OCI-LY1 (cell line): Measurements from ENCODE around the gene IGF1R.

Experiments used
- H2AFZ ChIP-seq: fragments of 200-600 bp; sonication (generic), shearing (Covaris generic); 2 replicates; pipeline ENCODE4 v1.6.0; 2014; ENCODE audit warnings: antibody characterized with exemption, mild to moderate bottlenecking, low read length
- H3F3A ChIP-seq: fragments of 200-600 bp; sonication (generic), shearing (Covaris generic); 2 replicates; pipeline ENCODE4 v1.6.0; 2014; ENCODE audit warnings: mild to moderate bottlenecking, antibody characterized with exemption, low read length, moderate library complexity; ENCODE audit not compliant: insufficient read depth
- H3K27ac ChIP-seq: fragments of 200-600 bp; sonication (generic); 2 replicates; pipeline ENCODE4 v1.5.1; 2014; ENCODE audit warnings: low read length, mixed run types, mild to moderate bottlenecking, low read depth; ENCODE audit not compliant: poor library complexity, severe bottlenecking
- H3K27me3 ChIP-seq: fragments of 200-600 bp; sonication (generic); 2 replicates; pipeline ENCODE4 v1.6.0; 2014; ENCODE audit warnings: antibody characterized with exemption, mild to moderate bottlenecking, low read length, moderate library complexity; ENCODE audit not compliant: insufficient read depth
- H3K36me3 ChIP-seq: fragments of 200-600 bp; sonication (generic); 2 replicates; pipeline ENCODE4 v1.6.1; 2014; ENCODE audit warnings: mild to moderate bottlenecking, antibody characterized with exemption, low read length, moderate library complexity, mixed read lengths; ENCODE audit not compliant: insufficient read depth
- H3K4me1 ChIP-seq: fragments of 200-600 bp; sonication (generic); 2 replicates; pipeline ENCODE4 v1.5.1; 2014; ENCODE audit warnings: mild to moderate bottlenecking, low read length, moderate library complexity; ENCODE audit not compliant: insufficient read depth, severe bottlenecking
- H3K4me2 ChIP-seq: fragments of 200-600 bp; sonication (generic), shearing (Covaris generic); 2 replicates; pipeline ENCODE4 v1.6.1; 2014; ENCODE audit warnings: low read length
- H3K4me3 ChIP-seq: fragments of 200-600 bp; sonication (generic); 2 replicates; pipeline ENCODE4 v1.5.1; 2014; ENCODE audit warnings: low read length, low read depth, mild to moderate bottlenecking, mixed read lengths; ENCODE audit not compliant: poor library complexity, severe bottlenecking
- H3K79me2 ChIP-seq: fragments of 200-600 bp; shearing (Covaris generic); 2 replicates; pipeline ENCODE4 v1.6.1; 2016; ENCODE audit warnings: mixed run types, low read length, mixed read lengths; ENCODE audit not compliant: insufficient read depth
- H3K9ac ChIP-seq: fragments of 200-600 bp; sonication (generic), shearing (Covaris generic); 2 replicates; pipeline ENCODE4 v1.6.1; 2014; ENCODE audit warnings: mild to moderate bottlenecking, low read length, mixed read lengths
- H3K9me2 ChIP-seq: fragments of 200-600 bp; sonication (generic), shearing (Covaris generic); 2 replicates; pipeline ENCODE4 v1.6.1; 2014; ENCODE audit warnings: low read depth, mild to moderate bottlenecking, low read length, mixed read lengths
- H3K9me3 ChIP-seq: fragments of 200-600 bp; shearing (Covaris generic); 2 replicates; pipeline ENCODE4 v1.6.1; 2014; ENCODE audit warnings: low read length, mixed read lengths
- H4K20me1 ChIP-seq: fragments of 200-600 bp; sonication (generic), shearing (Covaris generic); 2 replicates; pipeline ENCODE4 v1.6.0; 2016; ENCODE audit warnings: mild to moderate bottlenecking, low read length; ENCODE audit not compliant: insufficient read depth
- EZH2 ChIP-seq: fragments of 200-600 bp; sonication (generic), shearing (Covaris generic); IDR thresholded peaks from 2 replicates; pipeline ENCODE4 v1.8.0; 2017; ENCODE audit warnings: borderline replicate concordance, mixed run types, mild to moderate bottlenecking, antibody characterized with exemption, low read length, moderate library complexity, mixed read lengths
- TF ChIP-seq, protein P1 (sequence below): fragments of 200-600 bp; sonication (generic), shearing (Covaris generic); IDR thresholded peaks from 2 replicates; pipeline ENCODE4 v1.5.1; 2017; ENCODE audit warnings: mild to moderate bottlenecking, antibody characterized with exemption, low read length, moderate library complexity, mixed read lengths

The IGF1R gene

DNA sequence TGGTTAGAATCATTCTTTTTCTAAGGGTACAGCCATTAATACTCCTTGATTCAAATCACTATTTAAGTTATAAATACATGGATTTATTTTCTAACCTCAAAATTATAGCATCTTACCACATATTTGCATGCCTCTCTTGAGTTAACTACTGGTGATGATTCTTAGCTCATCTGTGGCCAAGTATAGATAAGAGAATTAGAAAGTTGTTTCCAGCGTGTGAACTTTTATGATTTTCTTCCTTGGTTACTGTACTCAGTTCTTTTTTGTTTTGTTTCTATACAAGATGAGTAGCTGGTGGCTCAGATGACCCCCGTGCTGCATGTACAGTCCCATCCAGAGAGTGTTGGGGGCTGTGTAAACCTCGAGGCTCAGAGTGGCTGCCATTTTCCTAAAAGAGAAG, 124.6 kb downstream of the IGF1R start:
- Histone ChIP-seq H3K27me3 (0 out of 2 replicates have a peak, but pooled peaks cover 5% of the 10 kb centered on the region), H3K4me2 (no peak overlapping the region), H3K36me3 (no peaks in the 10 kb centered on the region), H3F3A (no peaks in the 10 kb centered on the region), H3K4me3 (no peak overlapping the region), H4K20me1 (no peaks in the 10 kb centered on the region), H2AFZ (no peak overlapping the region), H3K9ac (no peak overlapping the region), H3K9me2 (no peaks in the 10 kb centered on the region), H3K27ac (no peak overlapping the region), H3K9me3 (no peaks in the 10 kb centered on the region), H3K4me1 (no peaks in the 10 kb centered on the region), H3K79me2 (no peaks in the 10 kb centered on the region)
- no peak for TF ChIP-seq EZH2
- TF ChIP-seq, protein P1, sequence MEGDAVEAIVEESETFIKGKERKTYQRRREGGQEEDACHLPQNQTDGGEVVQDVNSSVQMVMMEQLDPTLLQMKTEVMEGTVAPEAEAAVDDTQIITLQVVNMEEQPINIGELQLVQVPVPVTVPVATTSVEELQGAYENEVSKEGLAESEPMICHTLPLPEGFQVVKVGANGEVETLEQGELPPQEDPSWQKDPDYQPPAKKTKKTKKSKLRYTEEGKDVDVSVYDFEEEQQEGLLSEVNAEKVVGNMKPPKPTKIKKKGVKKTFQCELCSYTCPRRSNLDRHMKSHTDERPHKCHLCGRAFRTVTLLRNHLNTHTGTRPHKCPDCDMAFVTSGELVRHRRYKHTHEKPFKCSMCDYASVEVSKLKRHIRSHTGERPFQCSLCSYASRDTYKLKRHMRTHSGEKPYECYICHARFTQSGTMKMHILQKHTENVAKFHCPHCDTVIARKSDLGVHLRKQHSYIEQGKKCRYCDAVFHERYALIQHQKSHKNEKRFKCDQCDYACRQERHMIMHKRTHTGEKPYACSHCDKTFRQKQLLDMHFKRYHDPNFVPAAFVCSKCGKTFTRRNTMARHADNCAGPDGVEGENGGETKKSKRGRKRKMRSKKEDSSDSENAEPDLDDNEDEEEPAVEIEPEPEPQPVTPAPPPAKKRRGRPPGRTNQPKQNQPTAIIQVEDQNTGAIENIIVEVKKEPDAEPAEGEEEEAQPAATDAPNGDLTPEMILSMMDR, result no peak

DNA sequence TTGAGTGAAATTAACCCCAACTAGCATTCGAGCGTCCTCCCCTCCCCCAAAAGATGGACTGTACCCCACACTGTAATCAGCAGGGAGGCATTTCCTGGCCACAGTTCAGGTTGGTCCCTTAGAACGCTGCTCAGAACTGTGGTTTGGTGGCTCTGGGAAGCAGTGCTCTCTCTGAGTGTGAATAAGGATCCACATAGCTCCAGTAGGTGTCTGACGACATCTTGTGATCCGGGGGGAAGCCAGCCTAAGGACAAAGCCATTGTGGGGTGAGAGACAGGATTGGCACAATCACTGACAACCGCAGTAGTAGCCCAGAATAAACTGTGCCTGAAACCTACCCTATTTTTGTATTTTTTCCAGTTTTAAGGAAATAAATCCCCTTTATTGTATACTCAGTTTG, 125.3 kb downstream of the IGF1R start:
- Histone ChIP-seq H3K36me3 (no peaks in the 10 kb centered on the region), H2AFZ (no peak overlapping the region), H3K9ac (no peak overlapping the region), H3K9me3 (no peaks in the 10 kb centered on the region), H3K79me2 (no peaks in the 10 kb centered on the region), H3K9me2 (no peaks in the 10 kb centered on the region), H3K4me3 (no peak overlapping the region), H3K4me1 (no peaks in the 10 kb centered on the region), H3K27ac (no peak overlapping the region), H4K20me1 (no peaks in the 10 kb centered on the region), H3F3A (no peaks in the 10 kb centered on the region), H3K4me2 (no peak overlapping the region), H3K27me3 (0 out of 2 replicates have a peak, but pooled peaks cover 5% of the 10 kb centered on the region)
- no peak for TF ChIP-seq EZH2
- TF ChIP-seq, protein P1, result no peak

DNA sequence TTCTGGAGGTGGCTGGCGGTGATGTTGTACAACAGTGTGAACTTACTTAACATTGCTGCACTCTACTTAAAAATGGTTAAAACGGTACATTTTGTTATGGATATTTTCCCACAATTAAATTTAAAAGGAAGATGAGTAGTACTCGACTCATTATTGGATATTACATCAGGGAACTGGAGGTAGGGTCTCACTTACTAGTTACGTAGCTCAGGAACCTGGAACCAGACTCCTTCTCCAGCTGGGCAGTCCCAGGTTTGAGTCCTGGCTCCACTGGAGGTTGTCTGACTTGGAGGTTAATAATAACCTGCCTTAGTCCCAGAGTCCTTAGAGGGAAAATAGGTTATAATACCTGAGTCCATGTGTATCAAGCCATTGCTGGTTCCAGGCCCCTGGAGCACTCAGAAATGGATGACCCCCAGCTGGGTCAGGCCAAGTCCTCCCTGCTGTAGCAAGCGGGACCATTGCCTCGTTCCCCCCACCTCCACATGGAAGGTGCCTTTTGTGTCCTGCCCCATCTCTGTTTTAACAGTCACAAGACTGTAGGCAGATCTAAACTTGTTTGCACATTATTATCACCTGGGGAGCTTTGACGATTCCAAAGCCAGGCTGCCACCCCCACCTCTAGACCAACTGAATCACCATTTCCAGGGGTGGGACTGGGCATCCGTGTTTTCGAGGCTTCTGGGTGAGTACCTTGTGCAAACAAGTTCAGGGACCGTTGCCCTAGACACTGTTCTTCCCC, 126.6 kb downstream of the IGF1R start:
- H3K9me3 ChIP-seq, result no peaks in the 10 kb centered on the region
- no peak overlapping the region for H3K4me3 ChIP-seq
- no peaks in the 10 kb centered on the region for H3K79me2 ChIP-seq
- no peaks in the 10 kb centered on the region for H3F3A ChIP-seq
- no peak overlapping the region for H2AFZ ChIP-seq
- H3K27ac ChIP-seq, result no peak overlapping the region
- no peaks in the 10 kb centered on the region for H3K4me1 ChIP-seq
- no peak overlapping the region for H3K9ac ChIP-seq
- TF ChIP-seq, protein P1, result no peak
- TF ChIP-seq EZH2, result no peak
- H3K36me3 ChIP-seq, result no peaks in the 10 kb centered on the region
- H3K9me2 ChIP-seq, result no peaks in the 10 kb centered on the region
- 0 out of 2 replicates have a peak, but pooled peaks cover 5% of the 10 kb centered on the region for H3K27me3 ChIP-seq
- no peak overlapping the region for H3K4me2 ChIP-seq
- H4K20me1 ChIP-seq, result no peaks in the 10 kb centered on the region
